Activated T-cell treated with anti-CD3 and anti-CD28 coated beads for 24 hours (primary cell): ENCODE results near the gene COL4A1.

ENCODE experiments used
- DNase-seq: peaks from one replicate; pipeline ENCODE4 v3.0.0-alpha.2; 2020; ENCODE audit warnings: low read depth

Gene COL4A1

GRCh38 chr13:110306960-110307766 is at the start of gene COL4A1, which contains the start of gene COL4A2:
Gene COL4A1 (minus strand): TSS chr13:110307157. CDS start chr13:110307027, 130 bp downstream.
Gene COL4A2 (plus strand): TSS chr13:110307284. CDS start chr13:110307904, 620 bp downstream.
- DNase-seq = no peak

DNA sequence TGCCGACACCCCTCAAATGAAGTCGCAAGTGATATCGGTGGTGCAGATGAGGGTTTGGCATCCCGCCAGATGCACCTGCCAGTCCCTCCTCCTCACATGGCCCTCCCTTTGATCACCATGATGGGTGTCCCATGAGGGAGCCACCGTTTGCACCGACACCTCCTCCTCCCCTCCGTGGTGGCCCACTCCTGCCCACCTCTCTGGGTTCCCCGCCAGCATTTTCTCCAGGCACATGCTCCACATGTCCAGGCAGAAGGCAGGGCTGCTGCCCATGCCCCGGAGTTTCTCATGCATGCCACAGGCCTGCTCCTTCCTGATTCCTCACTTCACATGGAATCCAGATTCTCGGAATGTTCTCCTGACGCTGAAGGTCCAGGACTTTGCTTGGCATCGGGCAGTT is 49.4 kb upstream of the COL4A1 start:
- no peak for DNase-seq

- no peak for DNase-seq
Observed at GRCh38 chr13:110354715-110355473, 47.9 kb upstream of the COL4A1 start.

DNA sequence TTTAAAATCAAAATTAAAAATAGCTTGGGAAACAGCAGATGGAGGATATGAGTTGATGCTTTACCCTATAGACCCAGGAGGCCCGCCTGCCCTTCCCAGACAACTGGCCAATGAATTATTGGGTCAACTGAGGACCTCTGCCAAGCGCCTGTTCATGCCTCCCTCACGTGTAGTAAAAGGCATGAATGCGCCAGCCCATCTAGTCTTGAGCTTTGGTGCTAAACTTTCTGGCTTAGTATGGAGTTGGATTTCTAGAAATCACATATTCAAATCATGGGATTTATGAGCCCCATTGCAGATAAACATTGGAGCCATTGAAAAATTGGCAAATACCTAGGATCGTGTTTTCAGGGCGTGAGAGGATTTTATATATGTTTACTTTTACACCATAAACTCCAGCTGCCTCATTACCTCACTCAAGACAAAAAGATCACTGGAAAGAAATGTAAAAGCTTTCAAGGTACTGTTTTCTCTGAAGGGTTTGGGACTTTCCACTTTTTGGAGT is 47.2 kb upstream of the COL4A1 start:
- DNase-seq = no peak

DNA sequence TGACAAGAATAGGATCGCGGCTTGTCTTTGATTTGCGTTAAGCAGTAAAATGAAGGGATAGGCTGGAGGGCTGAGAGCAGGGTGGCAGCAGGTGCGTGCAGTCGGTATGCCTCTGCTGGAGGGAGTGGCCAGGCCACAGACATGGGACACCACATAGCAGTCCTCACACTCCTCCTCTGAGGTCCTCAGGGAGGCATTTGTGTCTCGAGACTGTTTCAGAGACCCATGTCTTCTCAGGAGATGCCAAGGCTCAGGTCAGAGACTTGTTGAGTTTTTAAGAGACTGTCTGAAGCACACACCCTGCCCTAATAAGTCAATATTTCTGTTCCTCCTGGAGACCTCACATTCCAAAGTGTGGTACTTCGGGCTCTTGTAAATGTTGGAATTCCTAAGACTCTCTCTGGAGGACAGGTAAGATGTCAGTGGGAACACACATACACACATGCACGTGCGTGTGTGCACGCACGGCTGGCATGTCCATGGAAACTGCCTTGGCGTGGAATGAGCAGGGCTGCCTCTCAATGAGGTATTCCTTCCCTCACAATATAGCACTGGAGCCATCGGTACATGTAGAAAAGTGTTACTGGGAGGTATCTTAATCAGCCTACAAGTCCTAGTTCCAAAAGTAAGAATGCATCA is 46.5 kb upstream of the COL4A1 start:
- DNase-seq = no peak

DNA sequence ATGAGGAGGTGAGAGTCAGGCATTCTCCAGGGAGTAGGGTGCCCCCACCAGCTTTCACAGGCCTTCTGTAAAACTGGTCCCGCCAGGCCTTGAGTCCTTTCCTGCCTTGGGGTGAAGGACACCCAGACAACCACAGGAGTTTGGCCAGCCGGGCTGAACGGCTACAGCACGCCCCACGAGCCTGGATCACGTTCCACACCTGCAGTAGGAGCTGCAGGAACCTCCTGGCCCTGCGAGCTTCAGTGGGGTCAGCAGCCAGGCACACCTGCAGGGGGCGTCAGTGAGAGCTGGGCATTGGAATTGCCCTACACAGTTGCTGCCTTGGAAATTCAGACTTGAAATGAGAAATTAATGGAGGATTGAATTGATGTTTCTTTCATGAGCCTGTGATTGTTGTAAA is 45.8 kb upstream of the COL4A1 start:
- no peak for DNase-seq

DNA sequence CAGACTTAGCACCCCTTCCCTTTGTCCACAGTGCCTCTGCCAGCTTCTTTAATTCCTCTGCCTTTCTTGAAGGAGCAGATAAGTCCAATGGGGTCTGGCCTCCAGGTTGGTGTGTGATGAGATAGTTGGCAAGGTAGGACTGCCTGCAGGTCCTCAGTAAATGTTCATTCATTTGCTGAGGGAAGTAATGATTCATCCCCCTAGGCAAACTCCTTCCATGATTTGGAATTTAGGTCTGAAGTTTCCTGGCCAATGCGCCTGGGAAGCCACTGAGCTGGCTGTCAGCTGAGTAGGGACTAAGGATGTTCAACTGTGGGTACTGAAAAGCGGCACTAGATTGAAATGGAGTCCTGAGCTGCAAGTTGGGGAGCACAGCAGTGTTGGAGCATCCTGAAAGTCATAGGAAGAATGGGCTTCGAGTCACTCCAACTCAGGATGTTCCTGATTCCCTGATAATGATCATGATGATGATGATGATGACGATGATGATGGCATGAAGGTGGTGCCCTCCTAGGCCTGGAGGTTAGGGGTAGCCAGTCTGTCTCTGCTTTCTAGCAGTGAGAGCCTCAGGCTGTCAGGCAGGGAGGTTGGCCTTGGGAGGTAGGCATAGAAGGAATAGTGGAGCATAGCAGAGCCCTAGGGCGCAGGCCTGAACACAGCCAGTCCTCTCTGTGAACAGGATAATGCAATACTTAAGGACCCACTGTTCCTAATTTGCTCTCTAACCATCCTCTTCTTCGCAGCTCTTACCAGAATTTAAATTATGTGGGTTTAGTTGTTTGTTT is 44.9 kb upstream of the COL4A1 start:
- no peak for DNase-seq

- no peak for DNase-seq
Observed at GRCh38 chr13:110350509-110350908, 43.6 kb upstream of the COL4A1 start.

DNA sequence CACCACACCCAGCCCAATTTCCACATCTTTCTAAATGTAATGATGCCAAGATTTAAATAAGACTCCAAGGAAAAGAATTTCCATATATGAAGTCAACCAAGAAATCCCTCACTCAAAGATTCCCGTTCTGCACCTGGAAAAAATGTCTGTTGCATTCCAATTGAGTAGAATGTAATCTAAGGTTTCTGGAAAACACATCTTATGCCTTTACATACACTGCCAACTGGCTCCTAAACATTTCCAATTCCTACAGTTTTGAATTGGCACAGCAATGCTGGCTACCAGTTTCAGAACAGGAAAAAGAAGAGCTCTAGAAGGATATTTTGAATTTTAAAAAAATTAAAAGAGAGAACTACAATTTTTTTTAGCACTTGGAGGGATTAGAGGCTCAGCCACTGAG is 43.1 kb upstream of the COL4A1 start:
- DNase-seq = no peak

GRCh38 chr13:110349239-110349638 is 42.3 kb upstream of the COL4A1 start:
- no peak for DNase-seq

DNA sequence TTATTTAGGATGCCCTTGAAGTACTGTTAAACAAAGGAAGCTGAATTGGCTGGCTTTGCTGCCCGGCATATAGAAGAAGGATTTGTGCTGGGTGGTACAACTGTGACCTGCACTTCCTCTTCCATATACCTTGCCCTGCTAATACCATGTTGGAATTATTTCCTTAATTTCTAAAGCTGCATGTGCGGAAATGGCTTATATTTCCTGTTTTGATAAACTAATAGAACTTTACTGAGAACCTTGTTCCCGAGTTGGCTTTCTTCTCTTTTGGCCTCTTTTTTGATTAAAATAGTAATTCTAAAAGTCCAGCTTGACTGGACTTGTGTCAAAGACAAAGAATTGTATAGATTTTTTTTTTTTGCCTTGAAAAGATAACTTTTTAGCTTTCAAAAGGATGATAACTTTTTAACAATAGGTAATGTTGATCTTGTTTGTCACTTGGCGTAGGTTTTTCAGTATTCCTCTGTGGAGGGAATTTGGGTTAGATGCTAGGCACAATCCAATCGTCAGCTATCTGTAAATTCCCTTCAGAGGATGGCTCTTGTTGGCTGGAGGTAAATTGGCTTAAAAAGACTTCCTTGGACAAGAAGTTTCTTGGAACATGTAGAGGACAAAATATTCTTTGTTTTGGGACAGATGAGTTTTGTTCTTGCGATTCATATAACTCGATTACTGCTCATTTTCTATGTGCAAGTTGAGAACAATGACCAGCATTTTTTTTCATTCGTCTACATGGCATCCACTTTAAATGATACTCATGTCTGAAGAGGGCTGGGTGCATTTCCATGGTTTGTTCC is 41.5 kb upstream of the COL4A1 start:
- DNase-seq = no peak

DNA sequence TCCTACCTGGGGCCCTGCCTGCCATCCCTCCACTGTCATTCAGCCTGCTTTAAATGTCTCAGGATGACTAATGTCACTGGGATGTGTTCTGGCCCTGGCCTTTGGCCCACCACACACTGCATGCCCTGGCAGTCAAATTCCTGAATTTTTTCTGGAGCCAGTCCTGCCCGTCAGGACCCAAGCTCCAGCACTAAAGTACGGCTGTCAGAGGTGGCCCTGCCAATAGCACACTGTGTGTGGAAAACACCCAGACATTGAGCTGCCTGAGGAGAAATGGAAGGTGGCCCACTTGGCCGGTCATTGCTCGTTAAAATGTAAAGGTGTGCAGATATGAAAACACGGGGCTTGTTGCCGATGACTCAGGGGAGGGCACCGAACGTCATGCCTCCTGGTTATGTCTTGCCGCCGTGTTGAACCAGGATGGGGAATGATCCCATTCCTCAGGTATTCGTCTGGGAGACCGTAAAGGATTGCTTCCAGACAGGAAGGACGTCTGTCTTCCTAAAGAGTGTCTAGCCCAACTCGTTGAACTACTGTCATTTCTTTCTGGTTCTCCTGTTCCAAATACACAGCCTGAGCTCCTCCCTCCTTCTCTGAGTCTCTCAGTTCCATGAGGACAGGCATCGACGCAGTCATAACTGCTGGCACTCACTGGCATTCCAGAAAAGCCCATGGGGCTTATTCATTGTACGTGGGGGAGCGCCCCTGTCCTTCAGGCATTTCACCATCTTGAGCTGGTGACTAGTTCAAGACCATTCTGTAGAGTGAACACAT is 40.8 kb upstream of the COL4A1 start:
- no peak for DNase-seq

DNA sequence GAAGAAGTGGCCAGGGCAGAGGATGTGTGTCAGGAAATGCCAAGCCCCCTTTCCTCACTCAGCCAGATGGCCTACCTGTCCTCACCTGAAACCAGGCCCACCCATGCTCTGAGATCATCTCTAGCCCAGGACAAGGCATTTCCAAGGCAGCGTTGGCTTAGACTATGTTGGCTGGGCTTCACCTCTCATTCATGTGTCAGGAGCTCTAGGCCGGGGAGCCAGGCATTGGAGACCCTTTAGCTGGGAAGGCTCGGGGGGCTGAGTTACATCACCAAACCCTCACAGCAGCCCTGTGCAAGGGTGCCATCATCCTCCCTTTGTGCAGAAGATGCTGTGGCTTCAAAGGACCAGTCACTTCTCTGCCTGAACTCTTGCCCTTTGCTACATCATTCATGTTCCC is 40.1 kb upstream of the COL4A1 start:
- DNase-seq = no peak

DNA sequence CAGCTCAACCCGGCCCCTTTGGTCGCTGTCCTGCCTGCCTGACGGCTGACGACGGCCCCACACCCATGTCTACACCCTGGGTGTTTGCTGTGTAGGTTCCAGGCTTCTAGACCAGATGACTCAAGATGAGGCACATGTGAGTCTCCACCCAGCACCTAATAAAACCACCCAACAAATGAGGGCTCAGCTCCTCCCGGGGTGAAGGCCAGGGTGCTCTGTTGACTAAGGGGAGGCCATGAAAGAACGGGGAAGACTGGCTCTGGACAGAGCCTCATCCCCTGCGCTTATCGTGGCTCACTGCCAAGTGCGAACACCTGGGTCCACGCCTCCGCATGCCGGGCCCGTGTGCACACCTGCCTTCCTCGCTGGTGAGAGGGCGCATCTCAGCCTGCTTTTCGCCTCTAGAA is 39.7 kb upstream of the COL4A1 start:
- DNase-seq = no peak

GRCh38 chr13:110345701-110346100 is 38.7 kb upstream of the COL4A1 start:
- no peak for DNase-seq

DNA sequence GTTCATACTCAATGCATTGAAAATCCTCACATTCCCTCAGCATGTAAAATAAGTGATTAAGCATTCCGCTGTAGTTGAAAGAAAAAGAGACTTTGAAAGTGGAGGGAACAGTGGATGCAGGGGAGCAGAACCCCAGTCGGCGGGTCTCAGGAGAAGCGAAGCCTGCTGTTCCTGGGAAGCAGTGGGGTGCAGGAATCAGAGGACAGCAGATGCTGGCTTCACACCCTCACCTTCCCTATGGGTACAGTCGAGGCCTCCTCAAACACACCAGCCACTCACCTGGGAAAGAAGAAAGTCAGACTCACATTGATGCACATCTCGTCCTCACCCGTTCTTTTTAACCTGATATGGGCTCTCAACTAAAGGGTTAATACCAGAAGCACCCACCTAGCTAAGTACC is 38.3 kb upstream of the COL4A1 start:
- no peak for DNase-seq

- DNase-seq = no peak
Observed at GRCh38 chr13:110344320-110344719, 37.4 kb upstream of the COL4A1 start.

GRCh38 chr13:110343241-110343865 is 36.4 kb upstream of the COL4A1 start:
- no peak for DNase-seq

DNA sequence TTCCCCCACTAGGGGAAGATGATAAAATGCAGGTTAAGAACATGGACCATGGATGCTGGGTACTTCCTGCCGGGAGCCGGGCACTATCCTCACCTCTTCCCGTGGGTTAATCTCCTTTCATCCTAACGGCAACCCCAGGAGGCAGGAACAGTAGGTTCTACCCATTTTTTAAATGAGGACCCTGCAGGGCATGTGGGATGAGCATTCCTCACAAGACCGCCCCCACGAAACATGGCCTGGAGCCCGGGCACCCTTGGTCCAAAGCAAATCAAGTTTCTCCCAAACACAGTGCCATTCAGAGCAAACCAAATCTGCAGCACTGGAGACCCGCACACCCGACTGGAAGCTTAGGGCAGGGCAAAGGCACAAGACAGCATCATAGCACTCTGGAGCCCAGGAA is 35.5 kb upstream of the COL4A1 start:
- no peak for DNase-seq
